Right atrium auricular region (tissue), 2 donors: Measurements from ENCODE around the gene BCO2. TPM values are rescaled to one million over a fixed set of nuclear protein-coding genes. Genes with fewer than 3 reads are reported as not detected.

Experiments
- DNase-seq: peaks from one replicate; pipeline ENCODE4 v3.0.0-alpha.2; 2019; ENCODE audit warnings: low spot score
- H3K27ac ChIP-seq, 2 donors: fragments of 200-600 bp; sonication (generic); 1 replicate in 1 of 2; 2 replicates in 1 of 2; pipeline ENCODE4 v1.5.1; 2016 to 2019
- H3K27me3 ChIP-seq, 2 donors: fragments of 200-600 bp; sonication (generic); one replicate each; pipeline versions ENCODE4 v1.5.1 to v1.6.0; 2017 to 2019
- H3K36me3 ChIP-seq: fragments of 200-600 bp; sonication (generic); one replicate; pipeline ENCODE4 v1.5.1; 2016
- H3K4me1 ChIP-seq, 2 donors: fragments of 200-600 bp; sonication (generic); one replicate each; pipeline versions ENCODE4 v1.5.1 to v1.6.0; 2017 to 2019
- H3K4me3 ChIP-seq, 2 donors: fragments of 200-600 bp; sonication (generic); 1 replicate in 1 of 2; 2 replicates in 1 of 2; pipeline ENCODE4 v1.5.1; 2017 to 2019; ENCODE audit warnings: mild to moderate bottlenecking in 1 of 2, moderate library complexity in 1 of 2
- H3K9me3 ChIP-seq, 2 donors: fragments of 200-600 bp; sonication (generic); one replicate each; pipeline ENCODE4 v1.5.1; 2019
- CTCF ChIP-seq, 2 donors: fragments of 200-600 bp; sonication (generic); IDR thresholded peaks; one replicate each; pipeline ENCODE4 v1.5.1; 2019; ENCODE audit warnings: antibody characterized with exemption in 2 of 2
- total RNA-seq, 2 donors: library from RNA; depleted of rRNA; stranded (reverse); fragments of >200 nt; gene quantifications; one replicate each; pipeline ENCODE4 v1.1.0, GENCODE V29; 2016

Gene BCO2
- total RNA-seq, 2 donors from 2014 or later = 40.6 to 44.7 TPM

GRCh38 chr11:112212290-112212689, 37.0 kb downstream of the BCO2 start:
- H3K4me3 ChIP-seq = no peak overlapping the region
- peaks cover 0 to 7% of the 10 kb centered on the region in 2 donors for H3K4me1 ChIP-seq
- H3K27ac ChIP-seq = no peak overlapping the region
- no peak for TF ChIP-seq CTCF (IDR thresholded peaks at IDR 0.05)
- H3K9me3 ChIP-seq = no peaks in the 10 kb centered on the region
- no peak for DNase-seq
- no peaks in the 10 kb centered on the region for H3K27me3 ChIP-seq
- H3K36me3 ChIP-seq = peaks cover 17% of the 10 kb centered on the region

GRCh38 chr11:112212710-112213109, 37.4 kb downstream of the BCO2 start:
- no peak for TF ChIP-seq CTCF (IDR thresholded peaks at IDR 0.05)
- Histone ChIP-seq H3K9me3 (no peaks in the 10 kb centered on the region), H3K36me3 (peaks cover 17% of the 10 kb centered on the region), H3K4me3 (no peak overlapping the region), H3K27me3 (no peaks in the 10 kb centered on the region), H3K27ac (no peak overlapping the region), H3K4me1 (peaks cover 0 to 7% of the 10 kb centered on the region in 2 donors)
- no peak for DNase-seq

GRCh38 chr11:112213753-112214152, 38.4 kb downstream of the BCO2 start:
- DNase-seq = no peak
- Histone ChIP-seq H3K36me3 (peaks cover 24% of the 10 kb centered on the region), H3K27ac (no peak overlapping the region), H3K9me3 (no peaks in the 10 kb centered on the region), H3K27me3 (no peaks in the 10 kb centered on the region), H3K4me3 (no peak overlapping the region), H3K4me1 (peaks cover 0 to 7% of the 10 kb centered on the region in 2 donors)
- no peak for TF ChIP-seq CTCF (IDR thresholded peaks at IDR 0.05)

- no peak for TF ChIP-seq CTCF (IDR thresholded peaks at IDR 0.05)
- H3K4me1 ChIP-seq = peaks cover 0 to 7% of the 10 kb centered on the region in 2 donors
- no peak overlapping the region for H3K27ac ChIP-seq
- H3K27me3 ChIP-seq = no peaks in the 10 kb centered on the region
- H3K36me3 ChIP-seq = peaks cover 24% of the 10 kb centered on the region
- no peak overlapping the region for H3K4me3 ChIP-seq
- no peaks in the 10 kb centered on the region for H3K9me3 ChIP-seq
- no peak for DNase-seq
Measured at GRCh38 chr11:112215621-112216020, 40.3 kb downstream of the BCO2 start.

GRCh38 chr11:112216561-112217105, 41.3 kb downstream of the BCO2 start:
- no peak overlapping the region for H3K27ac ChIP-seq
- H3K36me3 ChIP-seq = peaks cover 24% of the 10 kb centered on the region
- H3K4me1 ChIP-seq = peaks cover 0 to 7% of the 10 kb centered on the region in 2 donors
- H3K27me3 ChIP-seq = no peaks in the 10 kb centered on the region
- no peaks in the 10 kb centered on the region for H3K9me3 ChIP-seq
- DNase-seq = no peak
- TF ChIP-seq CTCF (IDR thresholded peaks at IDR 0.05) = no peak
- H3K4me3 ChIP-seq = no peak overlapping the region
